ENCODE measurements around the gene GPC6.
A peak's percentile ranks its signal among the peaks of the same experiment; 100 is the strongest.

Gene GPC6

DNA sequence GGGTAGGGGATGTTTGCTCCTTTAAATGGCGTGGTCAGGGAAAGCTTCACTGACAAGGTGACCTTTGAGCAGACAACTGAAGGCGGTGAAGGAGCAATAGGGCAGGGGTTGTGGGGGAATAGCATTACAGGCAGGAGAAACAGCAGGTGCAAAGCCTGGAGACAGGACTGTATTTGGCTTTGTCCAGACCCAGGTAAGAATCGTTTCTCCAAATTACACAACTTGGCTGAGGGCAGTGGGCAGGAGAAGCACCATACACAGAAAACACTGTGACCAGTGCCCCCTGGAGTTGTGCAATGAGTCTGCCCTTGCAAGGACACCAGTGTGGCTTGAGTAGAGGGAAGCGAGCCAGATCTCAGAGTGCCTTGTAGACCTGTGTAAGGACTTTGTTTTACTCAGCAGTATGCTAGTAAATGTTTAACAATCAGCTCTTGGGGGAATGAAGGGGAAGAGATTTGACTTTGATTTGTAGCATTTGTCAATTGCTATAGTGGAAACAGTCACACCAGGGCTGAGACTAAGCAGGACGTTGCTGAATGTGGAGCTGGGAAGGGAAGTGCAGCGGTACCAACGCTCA, 892.8 kb downstream of the GPC6 start:
- no peak for DNase-seq (ENCODE audit: low spot score)

DNA sequence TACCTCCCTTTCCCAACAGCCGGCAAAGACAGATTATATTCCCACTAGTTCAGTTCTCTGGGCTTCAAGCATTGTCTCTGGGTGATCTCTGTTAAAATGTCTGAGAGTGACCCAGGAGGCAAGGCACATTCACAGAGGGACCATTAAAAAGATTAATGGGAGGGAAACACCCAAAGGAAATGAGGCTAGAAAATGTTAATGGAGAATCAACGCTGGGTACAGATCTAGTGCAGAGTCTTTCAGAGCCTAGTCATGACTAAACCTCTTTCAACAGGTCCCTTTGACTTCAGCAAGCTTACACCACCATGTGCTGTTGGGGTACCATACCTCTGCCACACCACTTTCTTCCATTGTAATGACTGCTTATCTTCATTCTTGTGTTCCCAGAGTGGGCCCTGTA, 894.3 kb downstream of the GPC6 start:
- no peak for DNase-seq (ENCODE audit: low spot score)

DNA sequence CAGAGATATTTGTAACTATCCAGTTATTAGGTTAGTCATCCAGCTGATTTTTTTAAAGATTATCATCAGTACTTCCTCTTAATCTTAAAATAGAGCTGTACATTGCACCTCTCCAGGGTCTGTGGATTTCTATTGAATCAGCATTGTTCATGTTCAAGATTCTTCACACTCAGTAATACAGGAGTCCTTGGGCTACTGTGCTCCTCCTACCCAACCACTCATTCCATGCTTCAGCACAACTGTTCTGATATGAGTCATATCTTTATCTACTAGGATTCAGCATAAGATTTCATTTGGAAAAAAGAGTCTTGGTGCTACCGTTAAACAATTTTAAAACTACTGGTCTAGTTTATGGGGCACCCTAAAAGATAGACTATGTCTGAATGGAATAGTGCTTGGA, 895.1 kb downstream of the GPC6 start:
- DNase-seq (ENCODE audit: low spot score), result peak; percentile 34

DNA sequence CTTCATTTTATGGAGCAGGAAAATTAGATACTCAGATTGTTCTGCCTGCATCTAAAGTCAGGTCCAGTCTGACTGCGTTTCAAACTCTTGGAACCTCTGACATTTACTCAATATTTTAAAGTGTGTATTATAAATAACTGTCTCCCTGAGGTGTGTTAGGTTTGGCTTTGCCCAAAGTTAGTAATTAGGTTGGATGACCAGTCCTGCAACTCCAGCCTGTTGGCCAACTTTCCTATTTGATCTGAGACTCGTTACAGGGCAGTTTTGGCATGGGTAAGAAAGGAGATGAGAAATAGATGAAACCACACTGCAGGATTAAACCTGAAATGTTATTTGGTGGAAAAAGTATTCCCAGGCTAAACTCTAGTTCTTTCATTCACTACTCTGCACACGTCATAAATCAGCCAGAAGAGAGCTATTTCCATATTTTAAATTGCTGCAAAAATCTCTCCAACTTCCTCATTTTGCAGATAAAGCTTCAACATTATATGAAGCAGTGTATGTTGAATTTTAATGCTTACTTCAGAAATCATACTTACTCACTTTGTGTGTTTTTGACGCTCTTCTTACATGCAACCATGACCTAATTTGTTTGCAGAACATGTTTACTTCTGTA, 895.8 kb downstream of the GPC6 start:
- DNase-seq (ENCODE audit: low spot score), result no peak

DNA sequence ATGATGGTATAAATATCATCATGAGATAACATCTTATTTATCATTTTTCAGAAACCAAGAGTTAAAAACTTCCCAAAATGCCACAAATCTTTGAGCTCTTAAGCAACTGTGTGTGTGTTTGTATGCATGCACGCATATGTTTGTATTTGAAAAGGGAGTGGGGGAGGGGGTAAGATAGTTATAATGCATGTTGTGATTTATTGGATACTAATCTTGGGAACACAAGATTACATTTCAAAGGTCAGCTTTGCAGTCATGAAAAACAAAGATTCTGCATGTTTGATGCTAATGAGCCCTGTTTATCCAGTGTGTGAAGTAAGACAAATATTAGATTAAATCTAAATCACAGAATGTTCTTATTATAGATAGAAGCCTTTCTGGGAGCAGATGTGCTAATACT, 897.0 kb downstream of the GPC6 start:
- DNase-seq (ENCODE audit: low spot score), result no peak

DNA sequence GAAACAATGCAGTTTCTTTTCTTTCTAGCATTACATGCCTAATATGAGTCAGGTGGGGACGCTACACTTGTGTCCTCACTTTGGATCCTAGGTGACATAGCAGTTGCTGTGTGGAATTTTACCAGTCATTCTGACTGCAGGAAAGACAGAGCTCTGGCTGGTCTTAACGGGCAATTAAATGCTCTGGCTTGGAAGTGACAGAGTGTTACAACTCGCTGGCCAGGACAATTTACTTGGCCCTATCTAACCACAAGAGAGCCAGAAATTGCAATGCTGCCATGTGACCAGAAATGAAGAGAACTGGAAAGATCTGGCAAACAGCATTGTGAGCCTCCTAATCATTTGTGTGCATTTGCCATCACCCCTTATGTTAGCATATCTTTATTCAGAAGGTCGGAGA, 901.8 kb downstream of the GPC6 start:
- DNase-seq (ENCODE audit: low spot score), result peak; percentile 17

DNA sequence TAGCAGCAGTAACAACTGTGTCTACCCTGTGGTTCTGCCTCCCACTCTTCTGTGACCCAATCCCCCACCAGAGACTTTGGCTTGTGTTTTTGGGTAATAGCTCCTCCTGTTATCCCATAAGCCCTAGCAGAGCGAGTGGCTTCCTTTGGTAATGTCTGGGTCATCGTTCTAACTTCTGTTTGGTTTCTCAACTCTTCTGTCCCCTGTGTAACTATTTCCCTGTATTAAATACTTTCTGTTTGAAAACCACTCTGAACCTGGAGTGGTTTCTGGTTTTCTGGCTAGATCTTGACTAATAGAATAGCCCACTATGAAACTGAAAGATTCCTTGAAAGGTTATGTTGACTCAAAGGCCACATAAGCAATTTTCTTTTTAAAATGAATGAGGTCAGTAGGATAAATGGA, 902.9 kb downstream of the GPC6 start:
- DNase-seq (ENCODE audit: low spot score), result no peak

DNA sequence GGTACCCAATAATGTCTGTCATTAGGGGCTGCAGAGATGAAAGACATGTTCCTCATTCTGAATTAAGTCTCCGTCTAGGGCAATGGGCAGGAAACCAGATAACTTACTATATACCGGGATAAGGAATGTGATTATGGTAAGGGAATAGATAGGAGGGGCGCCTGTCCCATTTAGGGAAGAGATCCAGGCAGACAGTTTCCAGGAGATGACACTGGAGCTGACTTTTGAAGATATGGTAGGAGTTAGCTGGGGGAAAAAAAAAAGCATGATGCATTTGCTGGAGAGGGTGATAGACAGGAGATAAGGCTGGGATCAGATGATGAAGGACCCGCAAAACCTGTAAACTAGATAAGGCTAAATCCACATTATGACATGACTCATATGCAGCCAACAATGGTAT, 912.2 kb downstream of the GPC6 start:
- no peak for DNase-seq (ENCODE audit: low spot score)

DNA sequence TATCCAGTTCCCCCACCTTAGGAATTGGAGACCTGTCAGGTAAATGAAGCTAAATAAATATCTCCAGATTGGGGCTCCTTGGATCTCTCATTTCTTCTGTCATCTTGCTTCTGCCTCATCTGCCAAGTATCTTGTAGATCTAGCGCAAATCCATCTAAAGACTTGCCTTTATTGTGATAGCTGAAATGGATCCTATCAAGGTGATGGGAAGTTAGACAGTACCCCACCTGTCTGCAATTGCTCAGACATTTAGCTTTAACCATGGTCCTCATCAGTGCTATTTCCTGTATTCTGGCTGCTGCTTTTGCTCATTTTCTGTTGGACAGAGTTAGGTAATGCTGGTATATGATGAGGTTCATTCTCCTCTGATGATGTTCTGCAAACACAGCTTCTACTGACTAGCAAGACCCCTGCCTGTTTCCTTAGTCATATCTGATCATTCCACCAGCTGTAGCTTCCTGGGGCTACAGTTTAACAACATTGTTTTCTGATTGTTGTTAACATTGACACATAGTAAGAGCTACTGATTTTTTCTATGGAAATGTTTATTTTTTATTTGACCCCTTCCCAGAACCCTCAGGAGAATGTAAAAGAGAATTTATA, 912.9 kb downstream of the GPC6 start:
- DNase-seq (ENCODE audit: low spot score), result no peak

DNA sequence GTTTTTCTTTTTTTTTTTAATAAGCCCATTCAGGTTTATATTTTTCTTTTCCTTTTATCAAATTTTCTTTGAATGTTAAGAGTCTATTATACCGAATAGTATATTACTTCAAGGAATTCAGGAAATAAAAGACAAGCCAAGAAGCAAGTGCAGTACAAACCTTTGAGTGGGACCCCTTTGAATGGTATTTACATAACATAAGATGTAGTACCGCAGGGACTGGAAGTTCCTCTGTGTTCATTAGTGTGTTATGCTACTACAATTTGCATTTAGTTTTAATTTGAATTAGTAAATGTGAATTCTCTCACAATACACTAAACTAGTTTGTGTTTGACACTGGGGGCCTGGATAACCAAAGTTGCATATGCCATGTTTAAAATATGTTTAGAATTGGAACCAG, 913.4 kb downstream of the GPC6 start:
- no peak for DNase-seq (ENCODE audit: low spot score)

DNA sequence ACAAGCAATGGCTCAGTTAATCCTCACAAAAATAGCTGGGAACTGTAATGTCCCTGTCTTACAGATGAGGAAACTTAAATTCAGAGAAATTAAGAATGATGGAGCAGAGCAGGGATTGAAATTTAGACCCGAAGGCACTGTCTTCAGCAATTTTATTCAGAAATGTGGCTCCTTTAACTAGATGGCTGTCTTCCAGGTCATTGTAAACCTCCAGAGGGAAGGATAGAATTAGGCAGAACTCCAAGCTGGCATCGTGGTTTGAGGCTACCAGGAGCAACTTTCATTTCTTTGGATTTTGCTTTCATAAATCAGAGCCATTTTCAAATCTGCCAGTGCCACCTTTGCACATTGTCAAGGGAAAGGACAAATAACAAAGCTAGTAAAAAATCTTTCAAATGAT, 913.9 kb downstream of the GPC6 start:
- DNase-seq (ENCODE audit: low spot score), result no peak

DNA sequence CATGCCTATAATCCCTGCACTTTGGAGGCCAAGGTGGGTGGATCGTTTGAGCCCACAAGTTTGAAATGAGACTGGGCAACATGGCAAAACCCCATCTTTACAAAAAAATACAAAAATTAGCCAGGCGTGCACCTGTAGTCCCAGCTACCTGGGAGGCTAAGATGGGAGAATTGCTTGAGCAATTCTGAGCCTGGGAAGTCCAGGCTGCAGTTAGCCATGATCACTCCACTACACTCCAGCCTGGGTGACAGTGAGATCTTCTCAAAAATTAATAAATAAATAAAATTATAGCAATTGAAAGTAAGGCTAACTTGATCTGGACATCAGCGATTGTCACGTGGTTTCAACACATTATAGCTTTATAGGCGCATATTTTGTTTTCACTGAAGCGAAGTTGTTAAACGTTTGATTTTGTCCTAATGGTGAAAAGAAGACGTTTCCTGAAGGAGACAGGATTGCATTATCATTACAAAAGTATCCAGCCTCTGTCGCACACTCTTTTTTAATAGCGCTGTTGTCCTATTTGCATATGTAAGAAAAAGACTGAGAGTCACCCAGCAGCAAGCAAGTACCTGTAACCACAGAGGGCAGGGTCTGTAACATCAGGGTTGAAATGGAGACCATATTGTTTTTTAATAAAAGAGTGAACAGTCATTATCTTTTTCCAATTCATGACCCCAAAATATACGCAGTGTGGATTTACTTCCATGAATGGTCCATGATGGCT, 917.2 kb downstream of the GPC6 start:
- no peak for DNase-seq (ENCODE audit: low spot score)

DNA sequence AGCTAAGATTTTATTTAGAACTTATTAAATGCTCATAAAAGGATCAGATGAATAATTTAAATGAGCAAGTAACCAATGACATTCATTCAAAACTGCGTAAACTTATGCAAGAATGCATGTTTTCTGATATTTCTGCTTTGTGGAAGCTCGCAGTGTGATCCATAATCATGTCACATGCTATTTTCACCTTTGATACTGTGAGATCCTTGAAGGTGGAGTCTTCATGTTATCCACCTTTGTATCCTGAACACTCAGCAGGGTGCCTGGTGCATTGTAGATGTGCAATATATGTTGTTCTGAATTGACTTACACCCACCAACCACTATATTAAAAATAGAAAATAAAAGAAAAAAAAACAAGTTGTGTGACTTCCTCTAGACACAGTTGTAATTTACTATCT, 919.4 kb downstream of the GPC6 start:
- DNase-seq (ENCODE audit: low spot score), result no peak

DNA sequence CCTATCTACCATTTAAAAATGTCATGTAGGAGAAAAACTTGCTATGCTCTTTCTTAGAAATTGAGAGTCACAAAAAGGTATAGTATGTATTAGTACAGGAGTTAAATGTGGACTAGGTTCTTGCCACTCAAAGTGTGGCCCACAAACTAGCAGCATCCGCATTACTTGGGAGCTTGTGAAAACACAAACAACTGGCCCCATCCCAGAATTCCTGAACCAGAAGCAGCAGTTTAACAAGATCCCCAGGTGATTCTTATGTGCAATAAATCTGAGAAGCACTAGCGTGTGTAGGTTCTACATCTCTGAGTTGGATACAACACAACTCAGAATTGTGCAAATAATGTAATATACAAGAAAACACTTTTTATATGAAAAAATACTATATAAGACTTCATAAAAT, 927.0 kb downstream of the GPC6 start:
- DNase-seq (ENCODE audit: low spot score), result no peak

DNA sequence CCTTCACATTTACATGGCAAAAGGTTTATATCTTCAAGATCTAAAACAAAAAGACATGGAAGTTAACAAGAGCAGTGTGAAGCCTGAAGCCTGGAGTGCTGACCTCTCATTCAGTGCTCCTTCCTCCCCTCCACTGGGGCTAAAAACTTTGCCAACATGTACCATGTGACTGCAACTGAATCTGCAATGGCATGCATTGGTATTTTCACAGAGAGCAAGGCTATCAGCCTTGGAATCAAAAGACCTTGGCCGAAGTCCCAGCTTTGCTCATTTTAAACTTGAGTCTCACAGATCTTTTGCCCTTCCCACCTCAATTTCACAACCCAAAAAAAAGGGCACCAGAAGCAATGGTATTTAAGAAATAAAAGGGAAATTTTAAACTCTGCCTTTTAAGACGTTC, 927.8 kb downstream of the GPC6 start:
- DNase-seq (ENCODE audit: low spot score), result peak; percentile 66

DNA sequence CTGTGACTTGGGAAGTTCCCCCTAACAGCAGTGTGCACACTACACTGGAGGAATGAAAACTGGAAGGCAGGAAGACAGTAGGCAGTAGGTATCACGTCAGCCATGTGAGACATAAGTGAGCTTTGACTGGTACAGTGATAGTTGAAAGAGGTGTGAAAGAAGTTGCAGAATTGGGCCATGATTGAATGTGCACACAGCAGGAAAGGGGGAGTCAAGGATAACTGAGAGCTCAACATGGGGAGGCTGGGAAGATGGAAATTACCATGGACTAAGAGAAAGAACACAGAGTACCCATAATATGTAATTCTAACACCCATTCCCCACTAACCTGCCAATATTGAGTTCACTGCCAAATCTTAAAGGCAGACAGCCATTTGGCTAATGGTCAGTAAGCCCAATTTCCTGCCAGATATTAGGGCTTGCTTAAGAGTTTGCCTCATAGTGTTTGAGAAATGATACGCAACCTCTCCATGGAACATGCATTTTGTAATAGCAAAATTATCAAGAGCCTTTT, 931.2 kb downstream of the GPC6 start:
- DNase-seq (ENCODE audit: low spot score), result no peak

DNA sequence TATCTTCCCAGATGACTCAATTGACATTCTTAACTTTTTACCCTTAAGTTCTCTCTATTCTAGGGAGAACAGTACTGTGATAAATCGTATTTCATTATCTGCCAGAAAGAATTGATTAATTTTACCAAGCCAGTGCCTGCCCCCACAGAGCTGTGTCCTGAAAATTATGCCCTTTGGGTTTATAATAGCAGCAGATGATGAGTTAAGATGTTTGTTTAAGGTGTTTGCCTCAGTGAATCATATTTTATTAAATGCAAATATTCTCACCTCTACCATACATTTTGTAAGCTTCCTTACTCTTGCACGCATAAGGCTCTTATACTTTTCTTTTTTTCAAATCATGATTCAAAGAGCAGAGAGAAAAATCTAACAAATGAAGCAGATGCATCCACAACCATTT, 934.3 kb downstream of the GPC6 start:
- DNase-seq (ENCODE audit: low spot score), result no peak

DNA sequence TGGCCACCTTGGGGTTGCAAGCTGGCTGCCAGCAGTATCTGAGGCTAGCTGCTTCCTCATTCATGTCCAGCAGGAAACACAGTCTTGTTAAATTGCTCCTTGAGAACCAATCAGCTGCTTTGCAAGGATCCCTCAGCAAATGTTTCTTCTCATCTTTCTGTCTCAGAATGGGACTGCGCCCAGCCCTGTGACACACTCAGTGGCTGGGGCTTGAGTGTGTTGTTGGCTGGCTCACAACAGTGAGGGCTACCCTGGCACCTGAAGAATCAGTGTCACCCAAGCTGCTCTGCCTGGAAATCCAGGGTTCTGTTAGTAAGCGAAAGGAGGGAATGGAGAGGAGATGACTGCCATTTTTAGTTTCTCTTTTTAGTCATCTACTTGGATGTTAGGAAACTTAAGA, 935.7 kb downstream of the GPC6 start:
- no peak for DNase-seq (ENCODE audit: low spot score)

DNA sequence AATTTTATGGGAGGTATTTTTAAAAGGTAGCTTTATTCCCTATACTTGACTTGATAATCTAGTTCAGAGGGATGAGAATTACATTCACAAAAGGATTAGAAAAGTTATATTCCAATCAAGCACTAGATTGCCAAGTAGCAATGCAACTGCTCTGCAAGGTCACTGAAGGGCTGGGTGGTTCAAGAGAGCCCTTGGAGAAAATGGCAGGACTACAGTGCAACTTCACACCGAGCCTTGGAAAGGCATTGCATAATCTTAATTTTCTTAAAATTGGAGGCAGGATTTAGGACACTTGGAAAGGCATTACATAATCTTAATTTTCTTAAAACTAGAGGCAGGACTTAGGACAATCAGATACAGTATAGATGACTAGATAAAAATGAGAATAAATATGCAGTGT, 936.9 kb downstream of the GPC6 start:
- no peak for DNase-seq (ENCODE audit: low spot score)

DNA sequence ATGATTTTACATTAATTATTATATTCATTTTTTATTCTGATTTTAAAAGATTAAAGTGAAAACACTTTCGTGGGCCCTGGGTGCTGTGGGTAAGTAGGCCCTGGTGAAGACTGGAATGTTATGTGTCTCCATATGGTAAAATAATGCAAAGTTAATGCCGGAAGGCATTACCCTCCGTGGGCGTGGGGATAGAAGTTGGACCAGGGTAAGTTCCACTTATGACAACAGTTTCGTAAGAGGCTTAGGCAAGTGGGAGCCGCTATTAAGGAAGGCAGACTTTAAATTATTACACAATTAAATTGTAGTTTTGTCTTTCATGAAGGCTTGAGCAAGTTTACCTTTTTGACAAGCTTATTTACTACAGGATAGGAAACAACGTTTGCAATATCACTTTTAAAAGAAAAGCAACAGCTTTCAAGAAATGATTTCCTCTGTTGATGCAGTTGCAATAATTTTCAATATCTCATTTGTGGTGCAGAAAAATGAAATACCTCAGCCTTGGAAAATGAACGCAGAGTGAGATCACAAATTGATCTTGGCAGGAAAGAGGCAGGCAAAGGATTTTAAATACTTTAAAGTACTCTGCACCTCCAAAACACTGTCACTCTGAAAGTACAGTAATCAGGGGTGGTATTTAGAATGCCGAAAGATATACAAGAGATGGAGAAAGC, 942.3 kb downstream of the GPC6 start:
- no peak for DNase-seq (ENCODE audit: low spot score)

DNA sequence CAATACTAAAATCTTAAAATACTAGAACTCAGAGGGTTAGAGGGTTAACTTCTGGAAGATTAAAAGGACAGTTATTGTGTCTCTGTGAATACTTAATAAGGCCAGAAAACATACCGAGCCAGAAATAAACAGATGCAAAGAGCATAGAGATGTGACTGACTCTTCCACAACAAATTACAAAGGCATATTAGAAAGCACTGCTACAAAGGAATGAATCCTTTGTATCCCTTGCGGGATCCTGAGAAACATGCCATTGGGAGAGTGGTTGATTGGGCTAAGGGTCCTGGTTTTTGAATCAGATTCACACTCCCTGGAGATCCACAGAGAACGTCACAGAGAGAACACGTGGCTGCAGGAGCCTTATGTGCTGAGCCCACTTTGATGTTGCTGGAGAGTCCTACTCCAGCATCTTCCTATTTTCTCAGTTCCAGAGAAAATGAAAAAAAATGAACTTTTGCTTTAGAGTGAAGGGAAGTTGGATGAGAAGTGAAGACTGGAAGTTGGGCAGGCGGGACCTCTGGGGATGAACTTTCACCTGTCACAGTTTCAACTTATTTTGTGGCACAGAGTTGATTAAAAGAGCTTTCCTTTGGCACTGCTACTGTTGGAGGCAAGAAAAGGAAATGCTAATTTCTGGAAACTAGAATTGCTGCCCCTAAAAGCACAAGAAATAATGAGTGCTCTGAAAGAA, 943.0 kb downstream of the GPC6 start:
- DNase-seq (ENCODE audit: low spot score), result no peak

DNA sequence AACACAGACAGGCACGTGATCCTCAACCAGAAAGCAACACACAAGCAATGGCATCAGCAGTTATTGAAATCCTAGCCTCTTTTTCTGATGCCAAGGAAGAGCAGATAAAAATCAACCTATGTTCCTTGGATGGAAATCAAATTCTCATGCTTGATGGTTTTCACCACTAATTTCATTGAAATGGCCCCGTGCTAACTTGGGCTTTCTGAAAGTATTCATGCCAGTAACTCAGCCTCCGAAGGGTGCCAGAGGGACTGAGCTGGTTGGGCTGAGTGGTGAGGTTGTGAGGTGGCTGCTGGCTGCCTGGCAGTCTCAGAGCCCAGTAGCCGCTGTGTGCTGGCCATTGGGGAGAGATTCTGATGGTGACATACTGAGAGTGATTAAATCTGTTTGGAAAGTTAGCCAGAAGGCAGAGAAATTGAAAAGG, 943.6 kb downstream of the GPC6 start:
- peak; percentile 71 for DNase-seq (ENCODE audit: low spot score)

All from AG20443 (cell line).